ENCODE results near the gene CYSLTR2.

- TF ChIP-seq CTCF (IDR thresholded peaks at IDR 0.05; ENCODE audit: control extremely low read depth in 1 of 3, insufficient read depth in 1 of 3, low read depth in 1 of 3, low read length in 3 of 3) (no peak), MAX (IDR thresholded peaks at IDR 0.05) (no peak), SRF (IDR thresholded peaks at IDR 0.05; ENCODE audit: low read depth, low read length) (no peak), EP300 (IDR thresholded peaks at IDR 0.05; ENCODE audit: borderline replicate concordance in 1 of 2, low read depth in 2 of 2, low read length in 2 of 2) (no peak), EZH2 (IDR thresholded peaks at IDR 0.05; ENCODE audit: low read depth, low read length, severe bottlenecking) (no peak), PHF8 (conservative IDR thresholded peaks at IDR 0.05; ENCODE audit: low read depth, low read length) (no peak), SP1 (IDR thresholded peaks at IDR 0.05; ENCODE audit: low read depth, low read length) (no peak), JUN (IDR thresholded peaks at IDR 0.05; ENCODE audit: low read depth, low read length) (no peak)
These were observed 84.0 kb downstream of the CYSLTR2 start for GRCh38 chr13:48737689-48738088.
